ENCODE measurements around the gene CPSF3. TPM values are rescaled to one million over a fixed set of nuclear protein-coding genes. Genes with fewer than 3 reads are reported as not detected.

Gene CPSF3
- total RNA-seq, 2 donors from 2014 or later: 75.0 to 85.2 TPM

DNA sequence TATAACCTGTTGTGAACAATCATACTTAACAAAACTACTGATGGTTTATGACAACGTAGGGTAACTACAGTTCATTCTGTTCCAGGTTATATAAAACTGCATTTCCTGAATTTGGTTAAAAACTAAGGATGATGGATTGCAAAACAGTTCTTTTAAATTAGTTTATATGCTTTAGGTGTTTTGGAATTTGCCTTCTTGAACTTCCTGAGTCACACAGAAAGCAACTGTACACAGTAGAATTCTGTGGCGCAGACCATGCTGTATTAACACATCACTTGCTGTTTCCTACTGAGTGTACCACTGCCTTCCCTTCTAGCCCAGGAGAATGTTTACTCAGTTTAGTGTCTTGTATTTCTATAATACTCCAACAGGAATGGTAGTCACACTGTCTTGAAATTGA lies 19.5 kb upstream of the CPSF3 start:
- peaks cover 6% of the 10 kb centered on the region for H3K4me1 Mint-ChIP-seq
- no peaks in the 10 kb centered on the region for H3K4me1 ChIP-seq (ENCODE audit: control insufficient read depth, insufficient read depth, low read length)
- peaks cover 9% of the 10 kb centered on the region for H3K36me3 ChIP-seq (ENCODE audit: control insufficient read depth, insufficient read depth, low read length)
- no peak overlapping the region for H3K4me3 Mint-ChIP-seq
- no peak overlapping the region for H3K9ac ChIP-seq (ENCODE audit: extremely low read depth, low read length, poor library complexity, severe bottlenecking)
- H3K4me3 ChIP-seq (ENCODE audit: low read length): no peak overlapping the region
- no peaks in the 10 kb centered on the region for H3K9me3 Mint-ChIP-seq
- no peak overlapping the region for H3K27ac Mint-ChIP-seq
- DNase-seq: no peak
- H3K36me3 Mint-ChIP-seq (ENCODE audit: low read depth): no peaks in the 10 kb centered on the region
- H3K9me3 ChIP-seq (ENCODE audit: control insufficient read depth, low read length): no peaks in the 10 kb centered on the region
- WGBS, 2 experiments (ENCODE audit: insufficient coverage in 1 of 2, insufficient read length in 1 of 2): 93 to 100% methylated on average over 1 to 2 of the region's 2 CpGs
- no peak for TF ChIP-seq CTCF (conservative IDR thresholded peaks at IDR 0.05)
- H3K27me3 Mint-ChIP-seq (ENCODE audit: insufficient read depth): no peaks in the 10 kb centered on the region
- no peak overlapping the region for H3K27ac ChIP-seq (ENCODE audit: low read depth, low read length)
- H3K27me3 ChIP-seq (ENCODE audit: control insufficient read depth, insufficient read depth, low read length, poor library complexity, severe bottlenecking): no peaks in the 10 kb centered on the region

DNA sequence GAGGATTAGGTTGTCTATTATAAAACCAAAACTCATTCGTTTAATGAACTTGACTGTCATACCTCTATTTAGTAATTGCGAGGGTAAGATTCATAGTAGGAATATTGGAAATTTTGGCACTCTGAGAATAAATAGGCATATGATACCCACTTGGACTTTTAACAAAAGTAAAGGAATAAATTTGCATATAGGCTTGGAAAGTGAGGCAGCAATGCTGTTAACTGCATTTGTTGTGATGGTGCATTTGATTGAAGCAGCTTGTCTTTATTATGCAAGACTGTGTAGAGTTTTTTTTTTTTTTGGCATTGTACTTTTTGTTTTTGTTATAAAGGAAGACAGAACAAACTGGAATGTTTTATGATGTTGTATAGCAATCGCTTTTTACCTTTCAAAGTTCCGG lies 19.0 kb upstream of the CPSF3 start:
- H3K4me3 Mint-ChIP-seq: no peak overlapping the region

GRCh38 chr2:9405636-9406035 lies 17.8 kb upstream of the CPSF3 start:
- Mint-ChIP-seq H3K4me3 (no peak overlapping the region), H3K36me3 (ENCODE audit: low read depth) (peaks cover under 1% of the 10 kb centered on the region), H3K27me3 (ENCODE audit: insufficient read depth) (no peaks in the 10 kb centered on the region), H3K27ac (no peak overlapping the region), H3K4me1 (peaks cover 6% of the 10 kb centered on the region), H3K9me3 (no peaks in the 10 kb centered on the region)
- H3K4me1 ChIP-seq (ENCODE audit: control insufficient read depth, insufficient read depth, low read length): no peaks in the 10 kb centered on the region
- DNase-seq: no peak
- H3K36me3 ChIP-seq (ENCODE audit: control insufficient read depth, insufficient read depth, low read length): peaks cover 9% of the 10 kb centered on the region
- H3K9ac ChIP-seq (ENCODE audit: extremely low read depth, low read length, poor library complexity, severe bottlenecking): no peak overlapping the region
- no peak overlapping the region for H3K4me3 ChIP-seq (ENCODE audit: low read length)
- TF ChIP-seq CTCF (conservative IDR thresholded peaks at IDR 0.05): no peak
- no peak overlapping the region for H3K27ac ChIP-seq (ENCODE audit: low read depth, low read length)
- WGBS, 2 experiments (ENCODE audit: insufficient coverage in 1 of 2, insufficient read length in 1 of 2): 96 to 100% methylated on average over 1 to 2 of the region's 2 CpGs
- H3K27me3 ChIP-seq (ENCODE audit: control insufficient read depth, insufficient read depth, low read length, poor library complexity, severe bottlenecking): no peaks in the 10 kb centered on the region
- H3K9me3 ChIP-seq (ENCODE audit: control insufficient read depth, low read length): no peaks in the 10 kb centered on the region

More for the DNA sequence above, 19.0 kb upstream of the CPSF3 start:
- 100% methylated on average over 3 to 4 of the region's 4 CpGs for WGBS, 2 experiments (ENCODE audit: insufficient coverage in 1 of 2, insufficient read length in 1 of 2)
- Histone ChIP-seq H3K4me3 (ENCODE audit: low read length) (no peak overlapping the region), H3K36me3 (ENCODE audit: control insufficient read depth, insufficient read depth, low read length) (peaks cover 9% of the 10 kb centered on the region), H3K27ac (ENCODE audit: low read depth, low read length) (no peak overlapping the region), H3K9ac (ENCODE audit: extremely low read depth, low read length, poor library complexity, severe bottlenecking) (no peak overlapping the region), H3K27me3 (ENCODE audit: control insufficient read depth, insufficient read depth, low read length, poor library complexity, severe bottlenecking) (no peaks in the 10 kb centered on the region), H3K9me3 (ENCODE audit: control insufficient read depth, low read length) (no peaks in the 10 kb centered on the region), H3K4me1 (ENCODE audit: control insufficient read depth, insufficient read depth, low read length) (no peaks in the 10 kb centered on the region)
- H3K36me3 Mint-ChIP-seq (ENCODE audit: low read depth): no peaks in the 10 kb centered on the region
- H3K27me3 Mint-ChIP-seq (ENCODE audit: insufficient read depth): no peaks in the 10 kb centered on the region
- peaks cover 6% of the 10 kb centered on the region for H3K4me1 Mint-ChIP-seq
- no peaks in the 10 kb centered on the region for H3K9me3 Mint-ChIP-seq
- no peak overlapping the region for H3K27ac Mint-ChIP-seq
- no peak for TF ChIP-seq CTCF (conservative IDR thresholded peaks at IDR 0.05)
- DNase-seq: no peak

Data from endodermal cell (in vitro differentiated cells).